ENCODE results near the gene TMEM17.

GRCh38 chr2:62458206-62458641, 47.8 kb downstream of the TMEM17 start:
- TF ChIP-seq CTCF (IDR thresholded peaks at IDR 0.05; ENCODE audit: low read length), result no peak
- no peak for TF ChIP-seq EZH2 (IDR thresholded peaks at IDR 0.05; ENCODE audit: borderline replicate concordance, low read length)
